ENCODE data around the gene CTNNA2. TPM values are rescaled to one million over a fixed set of nuclear protein-coding genes. Genes with fewer than 3 reads are reported as not detected.

Gene CTNNA2
- total RNA-seq, 1 experiment from 2014 or later = not detected

DNA sequence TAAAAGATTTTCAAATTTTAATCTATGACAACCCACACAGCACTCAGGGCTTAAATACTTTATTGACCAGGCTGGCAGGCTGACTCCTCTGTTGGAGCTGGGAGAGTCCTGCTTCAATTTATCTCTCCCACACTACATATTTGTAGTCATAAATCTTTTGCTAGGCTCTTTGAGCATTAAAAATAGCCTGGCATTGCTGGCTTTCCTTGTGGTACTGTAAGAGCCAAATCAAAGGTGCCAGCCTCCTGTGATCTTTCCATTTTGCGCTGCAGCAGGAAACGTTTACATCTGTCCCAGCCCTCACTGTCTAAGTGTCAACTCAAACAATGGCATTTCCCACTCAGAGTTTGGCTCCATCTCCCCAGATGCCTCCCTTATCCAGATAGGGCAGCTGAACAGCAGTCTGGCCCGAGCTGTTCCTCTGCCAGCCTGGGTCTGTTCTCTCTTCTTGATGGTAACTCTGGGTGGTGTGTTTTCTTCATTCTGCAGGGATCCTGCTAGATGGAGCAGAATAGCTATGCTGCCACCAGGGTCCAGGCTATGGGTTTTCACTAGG is 729.6 kb downstream of the CTNNA2 start:
- H3K9me2 ChIP-seq (ENCODE audit: insufficient read depth) = no peaks in the 10 kb centered on the region
- H3F3A ChIP-seq (ENCODE audit: insufficient read depth, low read depth) = no peaks in the 10 kb centered on the region
- no TSS peak for BruUV-seq (replicated peaks)
- CTCF ChIA-PET = no interaction called here
- H3K4me1 ChIP-seq (replicated peaks; ENCODE audit: insufficient read depth) = no peaks in the 10 kb centered on the region
- POLR2A ChIA-PET (ENCODE audit: unreplicated experiment) = no interaction called here
- H2AFZ ChIP-seq = no peak overlapping the region
- H3K9me3 ChIP-seq (ENCODE audit: insufficient read depth, low read depth) = no peaks in the 10 kb centered on the region
- TF ChIP-seq, protein P1, sequence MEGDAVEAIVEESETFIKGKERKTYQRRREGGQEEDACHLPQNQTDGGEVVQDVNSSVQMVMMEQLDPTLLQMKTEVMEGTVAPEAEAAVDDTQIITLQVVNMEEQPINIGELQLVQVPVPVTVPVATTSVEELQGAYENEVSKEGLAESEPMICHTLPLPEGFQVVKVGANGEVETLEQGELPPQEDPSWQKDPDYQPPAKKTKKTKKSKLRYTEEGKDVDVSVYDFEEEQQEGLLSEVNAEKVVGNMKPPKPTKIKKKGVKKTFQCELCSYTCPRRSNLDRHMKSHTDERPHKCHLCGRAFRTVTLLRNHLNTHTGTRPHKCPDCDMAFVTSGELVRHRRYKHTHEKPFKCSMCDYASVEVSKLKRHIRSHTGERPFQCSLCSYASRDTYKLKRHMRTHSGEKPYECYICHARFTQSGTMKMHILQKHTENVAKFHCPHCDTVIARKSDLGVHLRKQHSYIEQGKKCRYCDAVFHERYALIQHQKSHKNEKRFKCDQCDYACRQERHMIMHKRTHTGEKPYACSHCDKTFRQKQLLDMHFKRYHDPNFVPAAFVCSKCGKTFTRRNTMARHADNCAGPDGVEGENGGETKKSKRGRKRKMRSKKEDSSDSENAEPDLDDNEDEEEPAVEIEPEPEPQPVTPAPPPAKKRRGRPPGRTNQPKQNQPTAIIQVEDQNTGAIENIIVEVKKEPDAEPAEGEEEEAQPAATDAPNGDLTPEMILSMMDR (conservative IDR thresholded peaks at IDR 0.05) = no peak
- no peak for TF ChIP-seq EZH2 (IDR thresholded peaks at IDR 0.05; ENCODE audit: low read depth)
- no peak overlapping the region for H3K27ac ChIP-seq
- H3K79me2 ChIP-seq (ENCODE audit: low read depth) = no peaks in the 10 kb centered on the region
- no peak overlapping the region for H3K4me3 ChIP-seq
- peaks cover 6% of the 10 kb centered on the region; the same call in 1 of the 2 replicates for H3K27me3 ChIP-seq (ENCODE audit: insufficient read depth, low read depth)
- H3K36me3 ChIP-seq (ENCODE audit: low read depth) = no peaks in the 10 kb centered on the region
- no peaks in the 10 kb centered on the region for H4K20me1 ChIP-seq (ENCODE audit: insufficient read depth)
- intact Hi-C loops (cut with micrococcal nuclease; ENCODE audit: unreplicated experiment) = no loop called here
- H3K4me2 ChIP-seq = no peak overlapping the region
- DNase-seq = no peak

DNA sequence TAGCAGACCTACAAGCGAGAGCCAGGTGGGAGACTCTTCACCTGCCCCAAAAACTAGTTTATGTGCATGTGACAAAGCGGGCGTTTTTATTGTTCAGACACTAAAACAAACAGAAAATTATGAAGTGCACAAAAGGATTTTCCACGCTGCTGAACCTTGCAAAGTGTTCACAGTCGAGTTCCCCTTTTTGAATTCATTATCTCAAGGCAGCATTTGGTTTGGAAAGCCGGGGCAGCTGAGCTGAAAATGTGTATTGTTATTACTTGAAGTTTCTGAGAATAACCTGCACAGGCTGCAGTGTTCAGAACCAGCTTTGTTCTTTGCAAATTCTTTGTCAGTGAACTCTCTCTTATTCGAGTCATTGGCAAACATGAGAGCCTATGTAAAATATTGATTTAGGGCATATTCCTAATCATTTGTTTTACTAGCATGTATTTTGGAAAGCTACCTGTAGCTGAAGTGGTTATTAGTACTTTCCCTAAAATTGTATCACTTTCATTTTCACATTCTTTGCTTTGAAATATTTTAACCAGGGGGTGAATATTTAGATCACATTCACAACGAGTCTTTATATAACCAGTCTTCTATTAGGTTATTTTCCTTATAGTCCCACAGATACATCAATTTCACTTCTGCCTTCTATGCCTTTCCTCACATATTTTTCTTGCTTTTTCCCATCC is 732.2 kb downstream of the CTNNA2 start:
- TF ChIP-seq EZH2 (IDR thresholded peaks at IDR 0.05; ENCODE audit: low read depth) = no peak
- TF ChIP-seq, protein P1 (conservative IDR thresholded peaks at IDR 0.05) = no peak
- DNase-seq = no peak
- no peaks in the 10 kb centered on the region for H3K9me3 ChIP-seq (ENCODE audit: insufficient read depth, low read depth)
- no peaks in the 10 kb centered on the region for H3K9me2 ChIP-seq (ENCODE audit: insufficient read depth)
- H2AFZ ChIP-seq = no peak overlapping the region
- H3K79me2 ChIP-seq (ENCODE audit: low read depth) = no peaks in the 10 kb centered on the region
- H3K4me3 ChIP-seq = no peak overlapping the region
- POLR2A ChIA-PET (ENCODE audit: unreplicated experiment) = no interaction called here
- no peaks in the 10 kb centered on the region for H3K4me1 ChIP-seq (replicated peaks; ENCODE audit: insufficient read depth)
- CTCF ChIA-PET = no interaction called here
- H3F3A ChIP-seq (ENCODE audit: insufficient read depth, low read depth) = no peaks in the 10 kb centered on the region
- no peaks in the 10 kb centered on the region for H4K20me1 ChIP-seq (ENCODE audit: insufficient read depth)
- intact Hi-C loops (cut with micrococcal nuclease; ENCODE audit: unreplicated experiment) = no loop called here
- no peak overlapping the region for H3K4me2 ChIP-seq
- no peak overlapping the region for H3K27ac ChIP-seq
- no peaks in the 10 kb centered on the region for H3K36me3 ChIP-seq (ENCODE audit: low read depth)
- peaks cover 6% of the 10 kb centered on the region; the same call in 1 of the 2 replicates for H3K27me3 ChIP-seq (ENCODE audit: insufficient read depth, low read depth)
- BruUV-seq (replicated peaks) = no TSS peak

DNA sequence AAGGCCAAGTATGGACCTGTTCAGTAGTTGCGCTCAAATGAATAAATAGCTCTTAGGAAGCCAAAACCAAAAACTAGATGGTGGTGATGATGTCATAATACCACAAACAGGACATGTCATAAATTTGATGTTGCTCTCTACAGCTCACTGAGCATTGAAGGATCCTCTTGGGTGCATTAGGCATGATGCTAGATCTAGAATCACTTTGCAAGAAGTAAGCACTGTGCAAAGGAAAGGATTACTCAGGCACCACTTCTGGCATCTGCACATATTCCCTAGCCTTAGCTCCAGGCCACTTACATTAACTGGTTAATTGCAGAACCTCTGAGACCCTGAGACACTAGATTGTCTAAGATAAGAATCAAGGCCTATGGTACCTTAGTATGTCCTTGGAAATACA is 733.7 kb downstream of the CTNNA2 start:
- intact Hi-C loops (cut with micrococcal nuclease; ENCODE audit: unreplicated experiment) = no loop called here
- no TSS peak for BruUV-seq (replicated peaks)
- H3K27ac ChIP-seq = no peak overlapping the region
- TF ChIP-seq EZH2 (IDR thresholded peaks at IDR 0.05; ENCODE audit: low read depth) = no peak
- TF ChIP-seq, protein P1 (conservative IDR thresholded peaks at IDR 0.05) = no peak
- no peaks in the 10 kb centered on the region for H3K79me2 ChIP-seq (ENCODE audit: low read depth)
- no peaks in the 10 kb centered on the region for H4K20me1 ChIP-seq (ENCODE audit: insufficient read depth)
- no peaks in the 10 kb centered on the region for H3K36me3 ChIP-seq (ENCODE audit: low read depth)
- no peaks in the 10 kb centered on the region for H3F3A ChIP-seq (ENCODE audit: insufficient read depth, low read depth)
- no peaks in the 10 kb centered on the region for H3K9me2 ChIP-seq (ENCODE audit: insufficient read depth)
- ChIA-PET CTCF (no interaction called here), POLR2A (ENCODE audit: unreplicated experiment) (no interaction called here)
- no peak overlapping the region for H2AFZ ChIP-seq
- no peak for DNase-seq
- H3K9me3 ChIP-seq (ENCODE audit: insufficient read depth, low read depth) = no peaks in the 10 kb centered on the region
- no peak overlapping the region for H3K4me2 ChIP-seq
- peaks cover 6% of the 10 kb centered on the region; the same call in 1 of the 2 replicates for H3K27me3 ChIP-seq (ENCODE audit: insufficient read depth, low read depth)
- H3K4me3 ChIP-seq = no peak overlapping the region
- H3K4me1 ChIP-seq (replicated peaks; ENCODE audit: insufficient read depth) = no peaks in the 10 kb centered on the region

Data from PC-9 (cell line).